D341Med (cell line): ENCODE results near the gene TIMM29.

Experiments used
- DNase-seq: peaks from one replicate; pipeline ENCODE4 v3.0.0; 2012; ENCODE audit warnings: low spot score

Gene TIMM29

GRCh38 chr19:10928563-10929401 is at the start of gene TIMM29, which contains the start of gene YIPF2:
TIMM29 (plus strand) TSS chr19:10928811; CDS start chr19:10928823, 12 bp downstream.
YIPF2 (minus strand) TSS chr19:10928639; CDS start chr19:10928410, 229 bp downstream.
- peak; percentile 96 for DNase-seq

DNA sequence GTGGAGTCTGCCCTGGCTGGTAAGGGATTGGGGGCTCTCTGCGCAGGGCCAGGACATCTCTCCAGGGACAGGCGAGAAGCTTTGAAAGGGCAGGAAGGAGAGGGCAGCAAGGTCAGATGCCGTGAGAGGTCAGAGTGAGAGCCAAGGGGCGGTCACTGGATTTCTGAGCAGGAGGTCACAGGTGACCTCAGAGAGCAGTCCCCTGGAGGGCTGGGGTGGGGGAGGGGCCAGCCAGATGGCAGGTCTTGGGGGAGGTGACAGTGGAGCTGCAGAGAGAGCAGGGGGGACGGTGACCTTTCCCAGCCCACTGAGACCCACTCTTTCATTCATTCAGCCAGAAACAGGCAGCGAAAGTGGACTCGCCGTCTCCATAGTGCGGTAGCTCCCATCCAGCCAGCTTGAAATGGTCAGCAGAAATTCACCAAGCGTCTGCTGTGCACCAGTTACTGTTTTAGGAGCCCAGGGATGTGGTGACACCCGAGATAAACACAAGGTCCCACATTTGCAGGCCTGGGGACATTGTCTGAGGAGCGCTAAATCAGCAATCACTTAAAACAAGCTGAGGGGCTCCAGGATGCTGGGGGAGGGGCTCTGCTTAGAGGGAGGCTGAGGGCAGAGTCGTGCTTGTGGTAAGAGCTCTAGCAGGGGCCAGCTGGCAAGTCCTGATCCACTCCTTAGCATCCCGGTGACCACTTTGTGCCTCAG is 47.1 kb upstream of the TIMM29 start:
- peak; percentile 33 for DNase-seq

DNA sequence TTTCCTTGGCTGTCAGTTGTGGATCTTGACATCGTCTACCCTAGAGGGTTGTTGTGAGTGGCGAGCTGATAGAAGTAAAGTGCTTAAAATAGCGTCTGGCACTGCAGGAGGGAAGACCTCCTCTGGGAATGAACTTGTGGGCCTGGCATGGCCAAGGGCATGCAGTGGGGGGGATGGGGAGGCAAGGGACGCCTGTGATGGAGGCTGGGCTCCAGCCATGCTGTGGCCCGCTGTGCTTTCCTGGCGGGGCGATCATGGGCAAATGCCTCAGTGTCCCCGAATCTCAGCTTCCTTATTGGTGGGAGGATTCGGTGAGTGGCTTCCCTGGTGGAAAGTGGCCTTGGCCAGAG is 46.5 kb upstream of the TIMM29 start:
- peak; percentile 24 for DNase-seq

GRCh38 chr19:10884274-10884673 is 44.3 kb upstream of the TIMM29 start:
- no peak for DNase-seq

DNA sequence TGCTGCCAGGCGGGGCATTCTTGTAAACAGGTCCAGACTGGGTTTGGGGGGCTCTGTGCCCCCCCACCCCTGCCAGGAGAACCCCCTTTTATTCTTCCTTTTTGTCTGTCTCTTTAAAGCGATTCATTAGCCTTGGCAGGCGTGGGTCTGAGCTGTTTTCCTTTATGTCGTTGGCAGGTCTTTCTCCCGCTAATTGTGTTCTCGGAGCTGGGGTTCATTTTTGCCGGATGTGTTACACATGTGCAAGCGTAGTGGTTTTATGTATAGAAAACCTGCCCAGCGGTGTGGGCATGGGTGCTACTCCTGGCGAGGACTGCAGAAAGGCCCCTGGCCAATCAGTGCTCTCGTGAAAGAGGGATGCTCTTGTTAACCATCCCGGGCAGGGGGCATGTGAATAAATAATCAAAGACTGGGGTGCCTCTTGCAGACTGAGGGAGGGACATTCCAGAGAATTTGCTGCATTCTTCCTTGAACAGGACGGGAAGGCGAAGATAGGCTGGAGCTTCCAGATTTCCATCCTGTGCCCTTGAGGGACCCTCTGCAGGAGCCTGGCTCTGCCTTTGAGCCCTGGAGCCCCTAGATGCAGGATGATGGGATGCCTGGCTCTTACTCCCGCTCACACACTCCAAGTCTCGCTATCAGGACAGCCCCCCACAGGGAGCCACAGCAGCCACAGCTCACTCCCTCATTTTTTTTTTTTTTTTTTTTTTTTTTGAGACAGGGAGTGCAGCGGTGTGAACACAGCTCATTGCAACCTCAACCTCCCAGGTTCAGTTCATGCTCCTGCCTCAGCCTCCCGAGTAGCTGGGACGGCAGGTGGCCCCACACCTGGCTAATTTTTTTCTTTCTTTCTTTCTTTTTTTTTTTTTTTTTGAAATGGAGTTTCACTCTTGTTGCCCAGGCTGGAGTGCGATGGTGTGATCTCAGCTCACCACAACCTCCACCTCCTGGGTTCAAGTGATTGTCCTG is 43.1 kb upstream of the TIMM29 start:
- no peak for DNase-seq

DNA sequence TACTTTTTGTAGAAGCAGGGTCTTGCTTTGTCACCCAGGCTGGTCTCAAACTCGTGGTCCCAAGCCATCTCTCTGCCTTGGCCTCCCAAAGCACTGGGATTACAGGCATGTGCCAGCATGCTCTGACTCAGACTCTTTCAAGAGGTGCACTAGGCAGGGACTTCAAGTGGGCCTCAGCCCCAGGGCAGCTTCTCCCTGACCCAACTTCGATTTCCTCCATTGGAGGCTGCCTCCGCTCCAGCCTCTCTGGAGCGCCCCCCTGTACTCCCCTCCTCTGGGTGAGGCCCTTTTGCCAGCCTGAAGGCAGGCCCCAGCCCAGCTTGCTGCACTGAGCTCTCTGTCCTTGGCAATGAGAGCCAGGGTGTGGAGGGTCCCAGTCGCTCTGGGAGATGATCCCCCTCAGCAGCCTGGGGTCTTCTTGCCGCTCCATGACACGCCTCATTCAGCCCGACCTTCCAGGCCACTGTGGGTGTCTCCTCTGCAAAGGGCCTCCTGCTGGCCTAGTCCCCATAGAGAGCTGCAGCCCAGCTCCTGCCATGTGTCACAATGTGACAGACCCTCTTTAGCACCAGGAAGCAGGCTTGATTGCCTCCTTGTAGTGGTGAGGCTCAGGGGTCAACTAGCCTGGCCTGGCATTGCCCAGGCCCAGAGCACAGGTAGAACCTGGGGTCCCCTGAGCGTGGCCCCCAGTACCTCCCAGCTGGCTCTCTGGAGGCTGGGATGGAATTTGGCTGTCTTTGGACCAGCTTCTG is 40.8 kb upstream of the TIMM29 start:
- DNase-seq, result peak; percentile 38

GRCh38 chr19:10888421-10888866 is 40.2 kb upstream of the TIMM29 start:
- peak; percentile 92 for DNase-seq

GRCh38 chr19:10889880-10890279 is 38.7 kb upstream of the TIMM29 start:
- DNase-seq, result no peak

DNA sequence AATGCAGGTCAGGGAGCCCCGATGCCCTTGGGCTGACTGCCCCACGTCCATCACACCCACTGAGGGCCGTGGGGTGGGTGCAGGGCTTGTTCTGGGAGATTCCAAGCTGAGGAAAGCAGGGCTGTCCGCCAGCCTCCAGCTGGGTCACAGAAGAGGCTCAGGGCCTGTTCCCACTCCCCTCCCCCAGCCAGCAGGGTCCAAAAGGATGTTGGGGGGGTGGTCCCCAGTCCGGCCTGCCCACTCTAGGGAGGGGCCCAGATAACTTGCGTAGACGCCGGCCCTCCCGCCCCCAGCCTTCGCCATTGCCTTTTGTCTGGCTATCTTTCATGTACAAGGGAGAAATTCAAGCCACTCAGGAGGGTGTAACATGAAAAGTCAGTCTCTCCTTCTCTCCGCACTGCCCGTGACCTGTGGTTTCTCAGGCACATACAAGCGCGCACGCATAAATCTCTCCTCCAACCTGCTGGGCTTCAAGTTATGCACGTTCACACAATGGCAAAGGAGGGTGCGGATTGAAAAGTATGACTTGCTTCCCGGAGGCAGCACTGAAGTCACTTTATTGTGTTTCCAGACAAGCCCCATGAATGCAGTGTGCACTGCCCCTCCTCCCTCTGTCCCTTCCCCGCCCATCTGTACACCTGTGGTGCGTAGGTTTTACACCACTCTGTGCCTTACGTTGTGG is 37.1 kb upstream of the TIMM29 start:
- no peak for DNase-seq

DNA sequence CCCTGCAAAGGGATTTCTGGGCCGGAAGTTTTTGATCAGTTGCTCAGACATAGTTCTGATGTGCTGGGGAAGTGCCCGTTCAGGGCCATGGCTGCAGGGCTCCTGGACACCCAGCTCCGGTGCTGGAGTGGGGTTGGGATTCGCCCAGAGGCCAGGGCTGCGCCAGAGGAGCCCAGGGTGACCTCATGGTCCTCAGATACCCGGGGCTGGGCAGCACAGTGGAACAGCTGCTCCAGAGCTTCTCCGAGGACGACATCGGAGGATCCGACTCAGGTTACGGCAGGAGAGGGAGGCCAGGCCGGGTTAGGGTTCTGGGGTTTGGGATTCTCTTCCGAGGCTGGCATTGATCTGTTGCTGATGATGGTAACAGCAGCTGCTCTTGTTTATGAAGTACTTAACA is 36.4 kb upstream of the TIMM29 start:
- no peak for DNase-seq

DNA sequence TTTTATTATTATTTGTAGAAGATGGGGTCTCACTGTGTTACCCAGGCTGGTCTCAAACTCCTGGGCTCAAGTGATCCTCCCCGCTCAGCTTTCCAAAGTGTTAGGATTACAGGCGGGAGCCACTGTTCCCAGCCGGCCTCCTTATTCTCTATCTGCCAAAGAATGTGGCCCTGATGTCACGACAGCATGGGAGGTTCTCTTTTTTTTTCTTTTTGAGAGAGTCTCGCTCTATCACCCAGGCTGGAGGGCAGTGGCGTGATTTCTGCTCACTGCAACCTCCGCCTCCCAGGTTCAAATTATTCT is 33.7 kb upstream of the TIMM29 start:
- DNase-seq, result no peak

- DNase-seq, result no peak
These were observed 33.2 kb upstream of the TIMM29 start for GRCh38 chr19:10895363-10895762.

DNA sequence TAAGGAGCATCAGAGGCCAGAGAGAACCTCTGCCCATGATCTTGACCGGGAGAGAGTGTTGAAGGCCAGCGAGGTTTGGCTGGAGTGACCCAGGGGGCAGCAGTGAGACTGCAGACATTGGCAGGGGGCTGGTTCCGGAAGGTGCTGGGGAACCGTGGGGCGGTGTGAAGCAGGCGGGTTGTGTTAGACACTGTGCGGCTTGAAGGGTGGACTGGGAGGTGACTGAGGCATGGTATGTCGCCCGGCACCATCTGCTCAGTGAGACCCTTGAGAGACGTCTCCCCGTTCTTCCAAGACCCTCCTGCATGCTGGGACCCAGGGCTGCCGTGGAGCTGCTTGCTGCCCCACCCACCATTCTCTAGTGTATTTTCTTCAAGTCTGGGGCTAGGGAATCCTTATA is 32.7 kb upstream of the TIMM29 start:
- DNase-seq, result no peak

GRCh38 chr19:10896851-10897526 is 31.6 kb upstream of the TIMM29 start:
- DNase-seq, result no peak

GRCh38 chr19:10898633-10899032 is 30.0 kb upstream of the TIMM29 start:
- no peak for DNase-seq

GRCh38 chr19:10899151-10899653 is 29.4 kb upstream of the TIMM29 start:
- no peak for DNase-seq

GRCh38 chr19:10907925-10908324 is 20.7 kb upstream of the TIMM29 start:
- no peak for DNase-seq

DNA sequence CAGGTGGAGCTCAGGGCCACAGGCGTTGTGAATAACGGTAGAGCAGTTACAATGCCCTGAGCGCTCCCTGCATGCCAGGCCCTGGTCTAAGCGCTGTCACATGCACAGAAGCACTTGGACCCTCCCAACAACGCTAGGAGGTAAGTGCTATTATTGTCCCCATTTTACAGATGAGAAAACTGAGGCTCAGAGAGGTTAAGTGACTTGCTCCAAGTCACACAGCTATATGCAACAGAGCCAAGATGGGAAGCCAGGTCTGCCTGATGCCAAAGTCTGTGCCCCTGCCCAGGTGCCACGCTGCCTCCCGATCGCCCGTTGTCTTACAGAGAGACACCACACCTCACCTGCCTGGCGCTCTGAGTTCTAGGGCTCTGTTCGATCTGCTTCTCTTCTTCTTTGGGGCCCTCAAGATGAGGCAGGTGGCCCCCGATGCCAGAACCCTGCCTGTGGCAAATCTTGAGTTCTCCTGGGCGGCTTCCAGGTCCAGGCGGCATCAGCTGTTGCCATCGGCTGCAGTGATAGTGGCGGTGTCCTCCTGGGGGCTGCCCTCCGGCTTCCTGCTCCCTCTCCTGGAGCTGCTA is 20.1 kb upstream of the TIMM29 start:
- no peak for DNase-seq

- DNase-seq, result no peak
These were observed 16.8 kb upstream of the TIMM29 start for GRCh38 chr19:10911579-10912363.
